HEK293T (cell line): Measurements from ENCODE around the gene CALML3.

Experiments used
- CTCF ChIA-PET: fragments of 350-600 bp; formaldehyde crosslinking; extraction: SDS; loops from one replicate; lab custom pipeline; 2021; ENCODE audit warnings: antibody characterized with exemption, inconsistent platforms; lab: Yijun Ruan, JAX
- POLR2A ChIA-PET: fragments of 350-600 bp; formaldehyde crosslinking; extraction: SDS; loops from one replicate; lab custom pipeline; 2020; ENCODE audit warnings: antibody characterized with exemption, inconsistent platforms; lab: Yijun Ruan, JAX
- DNase-seq: peaks from one replicate; pipeline ENCODE4 v3.0.0; 2012; ENCODE audit warnings: mixed read lengths; ENCODE audit errors: extremely low spot score
- ARNT ChIP-seq: fragments of 450-650 bp; IDR thresholded peaks from 2 replicates; pipeline ENCODE4 v1.6.1; 2017; ENCODE audit warnings: mild to moderate bottlenecking
- BHLHE40 ChIP-seq: fragments of 450-650 bp; IDR thresholded peaks from 2 replicates; pipeline ENCODE4 v1.6.1; 2016; ENCODE audit warnings: mild to moderate bottlenecking, moderate library complexity, borderline replicate concordance
- CTBP1 ChIP-seq: fragments of 450-650 bp; IDR thresholded peaks from 2 replicates; pipeline ENCODE4 v1.6.1; 2016; ENCODE audit warnings: borderline replicate concordance
- ELF4 ChIP-seq: fragments of 450-650 bp; IDR thresholded peaks from 2 replicates; pipeline ENCODE4 v1.6.1; 2017; ENCODE audit warnings: antibody characterized with exemption
- FOXA1 ChIP-seq: fragments of 450-650 bp; IDR thresholded peaks from 2 replicates; pipeline ENCODE4 v1.6.1; 2016; ENCODE audit warnings: mild to moderate bottlenecking
- FOXK2 ChIP-seq: fragments of 450-650 bp; IDR thresholded peaks from 2 replicates; pipeline ENCODE4 v1.6.1; 2016; ENCODE audit warnings: mild to moderate bottlenecking
- FOXM1 ChIP-seq: fragments of 450-650 bp; IDR thresholded peaks from 2 replicates; pipeline ENCODE4 v1.6.1; 2017; ENCODE audit warnings: mild to moderate bottlenecking, borderline replicate concordance
- HDGF ChIP-seq: fragments of 450-650 bp; IDR thresholded peaks from 2 replicates; pipeline ENCODE4 v1.6.1; 2017; ENCODE audit warnings: antibody characterized with exemption, borderline replicate concordance
- L3MBTL2 ChIP-seq: fragments of 450-650 bp; conservative IDR thresholded peaks from 2 replicates; pipeline ENCODE4 v1.6.1; 2016; ENCODE audit warnings: mild to moderate bottlenecking
- LEF1 ChIP-seq: fragments of 450-650 bp; IDR thresholded peaks from 2 replicates; pipeline ENCODE4 v1.6.1; 2017; ENCODE audit warnings: mild to moderate bottlenecking, borderline replicate concordance
- NFRKB ChIP-seq: fragments of 450-650 bp; IDR thresholded peaks from 2 replicates; pipeline ENCODE4 v1.6.1; 2016; ENCODE audit warnings: mild to moderate bottlenecking, moderate library complexity
- PKNOX1 ChIP-seq: fragments of 450-650 bp; IDR thresholded peaks from 2 replicates; pipeline ENCODE4 v1.6.1; 2016
- SP1 ChIP-seq: fragments of 450-650 bp; IDR thresholded peaks from 2 replicates; pipeline ENCODE4 v1.6.1; 2017
- SUZ12 ChIP-seq: fragments of 450-650 bp; IDR thresholded peaks from 2 replicates; pipeline ENCODE4 v1.6.1; 2016; ENCODE audit warnings: mild to moderate bottlenecking
- TARDBP ChIP-seq: fragments of 450-650 bp; IDR thresholded peaks from 2 replicates; pipeline ENCODE4 v1.6.1; 2016
- ZNF384 ChIP-seq: fragments of 450-650 bp; IDR thresholded peaks from 2 replicates; pipeline ENCODE4 v1.6.1; 2016

Gene CALML3

GRCh38 chr10:5522913-5523560, 1.7 kb upstream of the CALML3 start:
- TF ChIP-seq CTBP1: no peak
- no peak for TF ChIP-seq PKNOX1
- no peak for TF ChIP-seq BHLHE40
- no peak for TF ChIP-seq SP1
- TF ChIP-seq FOXK2: no peak
- no peak for TF ChIP-seq SUZ12
- TF ChIP-seq FOXM1: no peak
- TF ChIP-seq HDGF: no peak
- no peak for TF ChIP-seq NFRKB
- no peak for TF ChIP-seq TARDBP
- no peak for TF ChIP-seq ZNF384
- TF ChIP-seq LEF1: no peak
- no peak for TF ChIP-seq ARNT
- TF ChIP-seq ELF4: no peak
- TF ChIP-seq L3MBTL2: no peak
- no peak for TF ChIP-seq FOXA1
- no peak for DNase-seq
- ChIA-PET CTCF (no interaction called here), POLR2A (no interaction called here)

- ChIA-PET CTCF (no interaction called here), POLR2A (no interaction called here)
- TF ChIP-seq L3MBTL2 (no peak), NFRKB (no peak), FOXA1 (no peak), FOXM1 (no peak), LEF1 (no peak), CTBP1 (no peak), SUZ12 (no peak), TARDBP (no peak)
- DNase-seq: no peak
These were observed 776 bp upstream of the CALML3 start for GRCh38 chr10:5523796-5524574.

- DNase-seq: no peak
- ChIA-PET CTCF (no interaction called here), POLR2A (no interaction called here)
- TF ChIP-seq FOXA1: no peak
- no peak for TF ChIP-seq SP1
- TF ChIP-seq LEF1: no peak
- TF ChIP-seq CTBP1: no peak
- TF ChIP-seq PKNOX1: no peak
- TF ChIP-seq ZNF384: no peak
- TF ChIP-seq BHLHE40: no peak
- no peak for TF ChIP-seq SUZ12
- no peak for TF ChIP-seq HDGF
- no peak for TF ChIP-seq NFRKB
- TF ChIP-seq TARDBP: no peak
- TF ChIP-seq L3MBTL2: no peak
These were observed 990 bp downstream of the CALML3 start for GRCh38 chr10:5525561-5526341.

GRCh38 chr10:5526691-5527331, 2.0 kb downstream of the CALML3 start:
- no peak for TF ChIP-seq TARDBP
- no peak for TF ChIP-seq HDGF
- TF ChIP-seq L3MBTL2: no peak
- no peak for TF ChIP-seq SP1
- TF ChIP-seq ELF4: no peak
- POLR2A ChIA-PET: no interaction called here
- DNase-seq: no peak
- CTCF ChIA-PET: no interaction called here

GRCh38 chr10:5527332-5528200, 2.8 kb downstream of the CALML3 start:
- TF ChIP-seq SP1: no peak
- TF ChIP-seq BHLHE40: no peak
- TF ChIP-seq ARNT: no peak
- TF ChIP-seq FOXA1: no peak
- ChIA-PET CTCF (no interaction called here), POLR2A (no interaction called here)
- no peak for DNase-seq
